Measurements from ENCODE around the gene HSD17B1. TPM values are rescaled to one million over a fixed set of nuclear protein-coding genes. Genes with fewer than 3 reads are reported as not detected.

Gene HSD17B1
- total RNA-seq, 4 donors from 2014 or later, result 0.33 to 0.66 (median 0.47) TPM; not detected in 1

GRCh38 chr17:42563143-42563509, 10.4 kb downstream of the HSD17B1 start:
- in situ Hi-C loops (cut with MboI; ENCODE audit: low sequenced_read_pairs in 4 of 4) (no loop called here), intact Hi-C loops (cut with DNase I; ENCODE audit: low total_unique reads) (no loop called here)
- peaks cover 0 to 20% of the 10 kb centered on the region in 2 donors for H3K36me3 ChIP-seq
- no peaks in the 10 kb centered on the region for H3K27me3 ChIP-seq
- DNase-seq, result no peak
- no peaks in the 10 kb centered on the region for H3K9me3 ChIP-seq
- no peak for TF ChIP-seq CTCF (IDR thresholded peaks at IDR 0.05 in 4 of 5, conservative IDR thresholded peaks at IDR 0.05 in 1 of 5)
- H3K27ac ChIP-seq, result peak overlapping the region; percentile 88 to 89 (median 88)
- no peak for ATAC-seq
- H3K4me1 ChIP-seq, result peaks cover 32 to 36% of the 10 kb centered on the region in 2 donors
- peak overlapping the region; percentile 83 to 99 (median 94) for H3K4me3 ChIP-seq

- ATAC-seq, result no peak
- in situ Hi-C loops (cut with MboI; ENCODE audit: low sequenced_read_pairs in 4 of 4), result no loop called here
These were observed 10.8 kb downstream of the HSD17B1 start for GRCh38 chr17:42563543-42563942.

GRCh38 chr17:42563950-42564349, 11.2 kb downstream of the HSD17B1 start:
- H3K4me1 ChIP-seq, result peaks cover 32 to 37% of the 10 kb centered on the region in 2 donors
- peak overlapping the region; percentile 88 to 89 (median 88) for H3K27ac ChIP-seq
- peak overlapping the region in 2 of 4 donors; percentile 93 to 99 for H3K4me3 ChIP-seq
- in situ Hi-C loops (cut with MboI; ENCODE audit: low sequenced_read_pairs in 4 of 4) (no loop called here), intact Hi-C loops (cut with DNase I; ENCODE audit: low total_unique reads) (no loop called here)
- H3K27me3 ChIP-seq, result no peaks in the 10 kb centered on the region
- H3K9me3 ChIP-seq, result no peaks in the 10 kb centered on the region
- TF ChIP-seq POLR2A (IDR thresholded peaks at IDR 0.05), result no peak
- TF ChIP-seq CTCF (IDR thresholded peaks at IDR 0.05 in 4 of 5, conservative IDR thresholded peaks at IDR 0.05 in 1 of 5), result no peak
- no peak for DNase-seq
- H3K36me3 ChIP-seq, result peaks cover 0 to 27% of the 10 kb centered on the region in 2 donors
- ATAC-seq, result no peak

More at GRCh38 chr17:42563543-42563942, 10.8 kb downstream of the HSD17B1 start:
- Histone ChIP-seq H3K4me3 (peak overlapping the region; percentile 83 to 99 (median 94)), H3K27me3 (no peaks in the 10 kb centered on the region), H3K27ac (peak overlapping the region; percentile 88 to 89 (median 88)), H3K36me3 (peaks cover 0 to 23% of the 10 kb centered on the region in 2 donors), H3K9me3 (no peaks in the 10 kb centered on the region), H3K4me1 (peaks cover 32 to 37% of the 10 kb centered on the region in 2 donors)
- no peak for DNase-seq
- no peak for TF ChIP-seq CTCF (IDR thresholded peaks at IDR 0.05 in 4 of 5, conservative IDR thresholded peaks at IDR 0.05 in 1 of 5)
- no peak for TF ChIP-seq POLR2A (IDR thresholded peaks at IDR 0.05)
- intact Hi-C loops (cut with DNase I; ENCODE audit: low total_unique reads), result no loop called here

GRCh38 chr17:42564815-42565522, 12.2 kb downstream of the HSD17B1 start:
- in situ Hi-C loops (cut with MboI; ENCODE audit: low sequenced_read_pairs in 4 of 4) (no loop called here), intact Hi-C loops (cut with DNase I; ENCODE audit: low total_unique reads) (no loop called here)
- no peaks in the 10 kb centered on the region for H3K27me3 ChIP-seq
- no peaks in the 10 kb centered on the region for H3K9me3 ChIP-seq
- H3K36me3 ChIP-seq, result peaks cover 0 to 37% of the 10 kb centered on the region in 2 donors
- no peak overlapping the region for H3K4me3 ChIP-seq
- ATAC-seq (no peak), DNase-seq (no peak)
- TF ChIP-seq CTCF (IDR thresholded peaks at IDR 0.05 in 4 of 5, conservative IDR thresholded peaks at IDR 0.05 in 1 of 5), result no peak
- TF ChIP-seq POLR2A (IDR thresholded peaks at IDR 0.05), result no peak
- peak overlapping the region in 1 of 4 donors; percentile 89 for H3K27ac ChIP-seq
- H3K4me1 ChIP-seq, result peaks cover 32 to 37% of the 10 kb centered on the region in 2 donors
